Neural progenitor cell (in vitro differentiated cells): ENCODE measurements around the gene ADH1B. TPM values are rescaled to one million over a fixed set of nuclear protein-coding genes. Genes with fewer than 3 reads are reported as not detected.

Experiments
- DNase-seq: peaks from one replicate; pipeline ENCODE4 v3.0.0-alpha.2; 2016; ENCODE audit warnings: low spot score
- H2AFZ ChIP-seq: fragments of 200-600 bp; sonication (generic); replicated peaks from 2 replicates; pipeline ENCODE4 v1.6.1; 2016; ENCODE audit warnings: antibody characterized with exemption
- H3F3A ChIP-seq: fragments of 200-600 bp; sonication (generic); 2 replicates; pipeline ENCODE4 v1.6.1; 2016; ENCODE audit warnings: antibody characterized with exemption, low read depth
- H3K27ac ChIP-seq: fragments of 200-600 bp; sonication (generic); 2 replicates; pipeline ENCODE4 v1.5.1; 2016; ENCODE audit warnings: mild to moderate bottlenecking
- H3K27me3 ChIP-seq: fragments of 200-600 bp; sonication (generic); 2 replicates; pipeline ENCODE4 v1.6.1; 2016; ENCODE audit warnings: mild to moderate bottlenecking, moderate library complexity
- H3K36me3 ChIP-seq: fragments of 200-600 bp; sonication (generic); 2 replicates; pipeline ENCODE4 v1.5.1; 2016
- H3K4me1 ChIP-seq: fragments of 200-600 bp; sonication (generic); 2 replicates; pipeline ENCODE4 v1.6.1; 2016; ENCODE audit warnings: mixed run types
- H3K4me2 ChIP-seq: fragments of 200-600 bp; sonication (generic); 2 replicates; pipeline ENCODE4 v1.6.1; 2016
- H3K4me3 ChIP-seq: fragments of 200-600 bp; sonication (generic); 2 replicates; pipeline ENCODE4 v1.5.1; 2016
- H3K79me2 ChIP-seq: fragments of 200-600 bp; sonication (generic); 2 replicates; pipeline ENCODE4 v1.6.1; 2016; ENCODE audit warnings: low read depth
- H3K9ac ChIP-seq: fragments of 200-600 bp; sonication (generic); 2 replicates; pipeline ENCODE4 v1.6.1; 2016
- H3K9me3 ChIP-seq: fragments of 200-600 bp; sonication (generic); 2 replicates; pipeline ENCODE4 v1.5.1; 2016; ENCODE audit warnings: low read depth
- H4K20me1 ChIP-seq: fragments of 200-600 bp; sonication (generic); 2 replicates; pipeline ENCODE4 v1.6.1; 2016; ENCODE audit warnings: low read depth
- H3K27ac Mint-ChIP-seq: 3 replicates; pipeline ENCODE4 v1.8.0; 2021; ENCODE audit warnings: mixed read lengths
- H3K27me3 Mint-ChIP-seq: 2 replicates; pipeline ENCODE4 v1.8.0; 2022; ENCODE audit warnings: low read depth, mild to moderate bottlenecking, inconsistent platforms, moderate library complexity, mixed read lengths; ENCODE audit not compliant: insufficient read depth
- H3K36me3 Mint-ChIP-seq: 3 replicates; pipeline ENCODE4 v1.8.0; 2021; ENCODE audit warnings: mixed read lengths
- H3K4me1 Mint-ChIP-seq: 3 replicates; pipeline ENCODE4 v1.8.0; 2021; ENCODE audit warnings: mixed read lengths
- H3K4me3 Mint-ChIP-seq: 3 replicates; pipeline ENCODE4 v1.8.0; 2021; ENCODE audit warnings: mild to moderate bottlenecking, moderate library complexity, mixed read lengths
- H3K9me3 Mint-ChIP-seq: 3 replicates; pipeline ENCODE4 v1.8.0; 2020; ENCODE audit warnings: mixed read lengths
- CTCF ChIP-seq: fragments of 200-600 bp; sonication (generic); IDR thresholded peaks from 2 replicates; pipeline ENCODE4 v1.5.1; 2017; ENCODE audit warnings: antibody characterized with exemption, mild to moderate bottlenecking
- EZH2 ChIP-seq: fragments of 200-600 bp; sonication (generic); IDR thresholded peaks from 2 replicates; pipeline ENCODE4 v1.6.1; 2017; ENCODE audit warnings: antibody characterized with exemption, mild to moderate bottlenecking, moderate library complexity
- EZH2phosphoT487 ChIP-seq: fragments of 200-600 bp; sonication (generic); IDR thresholded peaks from 2 replicates; pipeline ENCODE4 v1.6.1; 2017; ENCODE audit warnings: antibody characterized with exemption
- total RNA-seq: library from RNA; depleted of rRNA; stranded (reverse); fragments of >200 nt; gene quantifications from 2 replicates; pipeline ENCODE4 v1.2.3, GENCODE V29; 2015; ENCODE audit warnings: low replicate concordance

ADH1B gene
- total RNA-seq, 1 donor from 2014 or later, result not detected

GRCh38 chr4:99301376-99302164, 19.6 kb downstream of the ADH1B start:
- no peak for DNase-seq
- Mint-ChIP-seq H3K36me3 (no peaks in the 10 kb centered on the region), H3K4me1 (no peaks in the 10 kb centered on the region), H3K4me3 (no peak overlapping the region), H3K27ac (no peak overlapping the region), H3K9me3 (peaks cover 5% of the 10 kb centered on the region), H3K27me3 (no peaks in the 10 kb centered on the region)
- Histone ChIP-seq H3K9me3 (no peaks in the 10 kb centered on the region), H3K27me3 (no peaks in the 10 kb centered on the region), H3K27ac (no peak overlapping the region), H3K4me2 (no peak overlapping the region), H3F3A (no peaks in the 10 kb centered on the region), H3K36me3 (no peaks in the 10 kb centered on the region), H3K4me1 (no peaks in the 10 kb centered on the region), H2AFZ (no peak overlapping the region), H4K20me1 (no peaks in the 10 kb centered on the region), H3K9ac (no peak overlapping the region), H3K4me3 (no peak overlapping the region), H3K79me2 (no peaks in the 10 kb centered on the region)
- TF ChIP-seq EZH2 (no peak), CTCF (no peak), EZH2phosphoT487 (no peak)

GRCh38 chr4:99300934-99301333, 20.3 kb downstream of the ADH1B start:
- Histone ChIP-seq H3K27me3 (no peaks in the 10 kb centered on the region), H3K9me3 (no peaks in the 10 kb centered on the region), H3K4me2 (no peak overlapping the region), H3K4me1 (no peaks in the 10 kb centered on the region), H3K27ac (no peak overlapping the region), H3K9ac (no peak overlapping the region), H3K79me2 (no peaks in the 10 kb centered on the region), H3K4me3 (no peak overlapping the region), H4K20me1 (no peaks in the 10 kb centered on the region), H3K36me3 (no peaks in the 10 kb centered on the region), H3F3A (no peaks in the 10 kb centered on the region), H2AFZ (no peak overlapping the region)
- Mint-ChIP-seq H3K4me1 (no peaks in the 10 kb centered on the region), H3K27ac (no peak overlapping the region), H3K4me3 (no peak overlapping the region), H3K9me3 (peaks cover 5% of the 10 kb centered on the region), H3K27me3 (no peaks in the 10 kb centered on the region), H3K36me3 (no peaks in the 10 kb centered on the region)
- TF ChIP-seq EZH2, result no peak
- TF ChIP-seq CTCF, result no peak
- DNase-seq, result no peak

GRCh38 chr4:99293357-99293756, 27.8 kb downstream of the ADH1B start:
- DNase-seq, result no peak
- no peak overlapping the region for H3K4me3 Mint-ChIP-seq
- no peak overlapping the region for H3K9ac ChIP-seq
- H3K9me3 ChIP-seq, result no peaks in the 10 kb centered on the region
- H3K36me3 ChIP-seq, result no peaks in the 10 kb centered on the region
- H3K4me1 ChIP-seq, result no peaks in the 10 kb centered on the region
- H3K9me3 Mint-ChIP-seq, result peaks cover 5% of the 10 kb centered on the region
- H3K27me3 Mint-ChIP-seq, result no peaks in the 10 kb centered on the region
- no peaks in the 10 kb centered on the region for H3F3A ChIP-seq
- no peaks in the 10 kb centered on the region for H3K4me1 Mint-ChIP-seq
- no peak overlapping the region for H3K27ac ChIP-seq
- H3K27ac Mint-ChIP-seq, result no peak overlapping the region
- H3K4me3 ChIP-seq, result no peak overlapping the region
- H2AFZ ChIP-seq, result no peak overlapping the region
- no peaks in the 10 kb centered on the region for H3K79me2 ChIP-seq
- no peaks in the 10 kb centered on the region for H4K20me1 ChIP-seq
- TF ChIP-seq EZH2 (no peak), EZH2phosphoT487 (no peak), CTCF (no peak)
- no peak overlapping the region for H3K4me2 ChIP-seq
- no peaks in the 10 kb centered on the region for H3K36me3 Mint-ChIP-seq
- no peaks in the 10 kb centered on the region for H3K27me3 ChIP-seq
